T1000 (cell line): ENCODE measurements around the gene UCN2.

Experiments
- DNase-seq: peaks from one replicate; lab custom pipeline; 2025; ENCODE audit warnings: mixed read lengths; lab: John Stamatoyannopoulos, UW

Gene UCN2

GRCh38 chr3:48591436-48591835 lies 27.9 kb upstream of the UCN2 start:
- DNase-seq = no peak

- DNase-seq = no peak
Measured at GRCh38 chr3:48588230-48588629, 24.6 kb upstream of the UCN2 start.

GRCh38 chr3:48587686-48588085 lies 24.1 kb upstream of the UCN2 start:
- no peak for DNase-seq

GRCh38 chr3:48585411-48585810 lies 21.8 kb upstream of the UCN2 start:
- no peak for DNase-seq

- no peak for DNase-seq
Measured at GRCh38 chr3:48584836-48585235, 21.3 kb upstream of the UCN2 start.

GRCh38 chr3:48581621-48582481 lies 18.3 kb upstream of the UCN2 start:
- DNase-seq = no peak

GRCh38 chr3:48576647-48577046 lies 13.1 kb upstream of the UCN2 start:
- no peak for DNase-seq

GRCh38 chr3:48575366-48575765 lies 11.8 kb upstream of the UCN2 start:
- no peak for DNase-seq

GRCh38 chr3:48573973-48574585 lies 10.5 kb upstream of the UCN2 start:
- no peak for DNase-seq

- DNase-seq = no peak
Measured at GRCh38 chr3:48572517-48572916, 8.9 kb upstream of the UCN2 start.

GRCh38 chr3:48571938-48572337 lies 8.4 kb upstream of the UCN2 start:
- no peak for DNase-seq

- no peak for DNase-seq
Measured at GRCh38 chr3:48569808-48570450, 6.3 kb upstream of the UCN2 start.

- DNase-seq = no peak
Measured at GRCh38 chr3:48569400-48569799, 5.8 kb upstream of the UCN2 start.

GRCh38 chr3:48568476-48568875 lies 4.9 kb upstream of the UCN2 start:
- DNase-seq = no peak

- DNase-seq = no peak
Measured at GRCh38 chr3:48567500-48567899, 3.9 kb upstream of the UCN2 start.

- no peak for DNase-seq
Measured at GRCh38 chr3:48567090-48567489, 3.5 kb upstream of the UCN2 start.

- no peak for DNase-seq
Measured at GRCh38 chr3:48566401-48566760, 2.8 kb upstream of the UCN2 start.

- DNase-seq = peak; percentile 58
Measured at GRCh38 chr3:48565591-48566400, 2.2 kb upstream of the UCN2 start.

- no peak for DNase-seq
Measured at GRCh38 chr3:48565186-48565585, 1.6 kb upstream of the UCN2 start.

- DNase-seq = no peak
Measured at GRCh38 chr3:48564667-48565066, 1.1 kb upstream of the UCN2 start.

- peak; percentile 82 for DNase-seq
Measured at GRCh38 chr3:48564022-48564421, 441 bp upstream of the UCN2 start.

- DNase-seq = no peak
Measured at GRCh38 chr3:48562367-48563095, 1.1 kb downstream of the UCN2 start.
